Keratinocyte (primary cell): ENCODE results near the gene PRPSAP1. TPM values are rescaled to one million over a fixed set of nuclear protein-coding genes. Genes with fewer than 3 reads are reported as not detected.

Experiments
- DNase-seq: peaks from one replicate; pipeline ENCODE4 v3.0.0-alpha.2; 2011; ENCODE audit warnings: low read depth, missing footprints, low spot score
- FAIRE-seq: peaks from 2 replicates; lab custom pipeline; 2011; peaks lifted over from hg19 to GRCh38; lab: Jason Lieb, UNC
- H2AFZ ChIP-seq: 2 replicates; pipeline ENCODE4 v1.6.0; 2012; ENCODE audit warnings: low read length, control low read depth, inconsistent platforms; ENCODE audit not compliant: control insufficient read depth
- H3K27ac ChIP-seq: 2 replicates; pipeline ENCODE4 v1.5.1; 2011; ENCODE audit warnings: low read length; ENCODE audit not compliant: control insufficient read depth, insufficient read depth
- H3K27me3 ChIP-seq: 3 replicates; pipeline ENCODE4 v1.6.0; 2011; ENCODE audit warnings: low read length; ENCODE audit not compliant: control insufficient read depth, insufficient read depth; ENCODE audit errors: extremely low read depth
- H3K36me3 ChIP-seq, 2 experiments: 2 replicates in 1 of 2; 3 replicates in 1 of 2; pipeline ENCODE4 v1.5.1; 2011; ENCODE audit warnings: low read length in 2 of 2, mild to moderate bottlenecking in 1 of 2; ENCODE audit not compliant: control insufficient read depth in 2 of 2, insufficient read depth in 2 of 2; ENCODE audit errors: extremely low read depth in 1 of 2
- H3K4me1 ChIP-seq: 3 replicates; pipeline ENCODE4 v1.5.1; 2011; ENCODE audit warnings: low read length; ENCODE audit not compliant: control insufficient read depth, insufficient read depth; ENCODE audit errors: extremely low read depth
- H3K4me2 ChIP-seq: 3 replicates; pipeline ENCODE4 v1.6.0; 2011; ENCODE audit warnings: low read depth, low read length; ENCODE audit not compliant: control insufficient read depth, insufficient read depth; ENCODE audit errors: extremely low read depth
- H3K4me3 ChIP-seq, 3 experiments: fragments of 200-600 bp in 1 of 3; sonication (generic) in 1 of 3; 2 replicates in 2 of 3; 3 replicates in 1 of 3; pipeline ENCODE4 v1.5.1; 2011 to 2016; ENCODE audit warnings: low read length in 3 of 3, mild to moderate bottlenecking in 3 of 3, control low read depth in 2 of 3, inconsistent platforms in 1 of 3, low read depth in 1 of 3, mixed read lengths in 1 of 3, mixed run types in 1 of 3, moderate library complexity in 1 of 3; ENCODE audit not compliant: control insufficient read depth in 2 of 3, insufficient read depth in 2 of 3; ENCODE audit errors: extremely low read depth in 1 of 3
- H3K79me2 ChIP-seq: 2 replicates; pipeline ENCODE4 v1.6.0; 2012; ENCODE audit warnings: low read length; ENCODE audit not compliant: control insufficient read depth, insufficient read depth
- H3K9ac ChIP-seq: 3 replicates; pipeline ENCODE4 v1.6.0; 2011; ENCODE audit warnings: low read length; ENCODE audit not compliant: control insufficient read depth, insufficient read depth; ENCODE audit errors: extremely low read depth
- H3K9me1 ChIP-seq: 3 replicates; pipeline ENCODE4 v1.6.0; 2011; ENCODE audit warnings: low read length; ENCODE audit not compliant: control insufficient read depth, insufficient read depth; ENCODE audit errors: extremely low read depth
- H3K9me3 ChIP-seq: 2 replicates; pipeline ENCODE4 v1.5.1; 2012; ENCODE audit warnings: low read depth, low read length; ENCODE audit not compliant: control insufficient read depth
- H4K20me1 ChIP-seq: 3 replicates; pipeline ENCODE4 v1.6.0; 2011; ENCODE audit warnings: low read length; ENCODE audit not compliant: control insufficient read depth, insufficient read depth; ENCODE audit errors: extremely low read depth
- CTCF ChIP-seq, 3 experiments: IDR thresholded peaks in 1 of 3; conservative IDR thresholded peaks in 1 of 3; optimal IDR thresholded peaks in 1 of 3; 2 replicates in 2 of 3; 3 replicates in 1 of 3; pipeline versions ENCODE3 to v1.5.1; 2011; ENCODE audit warnings: low read length in 3 of 3, mild to moderate bottlenecking in 3 of 3, moderate library complexity in 2 of 3, control low read depth in 1 of 3, inconsistent platforms in 1 of 3; ENCODE audit not compliant: insufficient read depth in 2 of 3; ENCODE audit errors: extremely low read depth in 1 of 3
- EZH2 ChIP-seq: IDR thresholded peaks from one replicate; pipeline ENCODE4 v1.6.1; 2012; ENCODE audit warnings: inconsistent platforms, mild to moderate bottlenecking, low read length, moderate library complexity
- dilution Hi-C: fragments of 300-500 bp; cut with MboI; formaldehyde crosslinking; loops from one replicate; pipeline ENCODE4 v1.7.0; 2020; ENCODE audit warnings: low sequenced_read_pairs; ENCODE audit not compliant: extremely low pct_ligation_motif_present
- polyA plus RNA-seq, 5 experiments: library from polyadenylated mRNA; depleted of rRNA in 3 of 5; stranded (reverse) in 3 of 5; stranded (forward) in 1 of 5; unstranded in 1 of 5; fragments of >200 nt; gene quantifications; 1 replicate in 1 of 5; 2 replicates in 3 of 5; 3 replicates in 1 of 5; pipeline versions ENCODE4 v1.2.1 to v1.2.3, GENCODE V29; 2011 to 2012; ENCODE audit warnings: missing spikeins in 2 of 5, low read depth in 1 of 5, low replicate concordance in 1 of 5

The PRPSAP1 gene
- polyA plus RNA-seq, 1 donor (not counting 4 experiments of a cell fraction or from before 2014, with no cell fraction given): 51.4 TPM

- no peaks in the 10 kb centered on the region for H3K4me1 ChIP-seq
- FAIRE-seq: no peak
- H2AFZ ChIP-seq: no peak overlapping the region
- no peak overlapping the region for H3K9ac ChIP-seq
- DNase-seq: no peak
- no peak overlapping the region for H3K4me2 ChIP-seq
- H3K9me3 ChIP-seq: no peaks in the 10 kb centered on the region
- no peaks in the 10 kb centered on the region for H3K9me1 ChIP-seq
- H3K4me3 ChIP-seq: no peak overlapping the region
- peaks cover 15 to 17% of the 10 kb centered on the region in 2 experiments for H3K36me3 ChIP-seq
- dilution Hi-C loops: no loop called here
- no peaks in the 10 kb centered on the region for H4K20me1 ChIP-seq
- H3K27ac ChIP-seq: no peak overlapping the region
- H3K79me2 ChIP-seq: no peaks in the 10 kb centered on the region
- TF ChIP-seq EZH2 (no peak), CTCF (optimal IDR thresholded peaks at IDR 0.05 in 1 of 3, IDR thresholded peaks at IDR 0.05 in 1 of 3, conservative IDR thresholded peaks at IDR 0.05 in 1 of 3; ENCODE audit: extremely low read depth in 1 of 3, insufficient read depth in 2 of 3, low read length in 3 of 3) (no peak)
- no peaks in the 10 kb centered on the region for H3K27me3 ChIP-seq
These were observed 44.3 kb downstream of the PRPSAP1 start for GRCh38 chr17:76309461-76309860.

- Histone ChIP-seq H3K4me1 (no peaks in the 10 kb centered on the region), H3K9me1 (no peaks in the 10 kb centered on the region), H2AFZ (no peak within 1 kb of the TSS), H3K27ac (no peak within 1 kb of the TSS), H3K36me3 (peaks cover 9 to 16% of the 10 kb centered on the region in 2 experiments), H3K9me3 (no peaks in the 10 kb centered on the region), H3K27me3 (no peaks in the 10 kb centered on the region), H3K4me2 (no peak within 1 kb of the TSS), H3K79me2 (no peaks in the 10 kb centered on the region), H4K20me1 (no peaks in the 10 kb centered on the region), H3K9ac (no peak within 1 kb of the TSS), H3K4me3 (no peak within 1 kb of the TSS)
- dilution Hi-C loops: no loop called here
- FAIRE-seq: no peak
- no peak for TF ChIP-seq CTCF (optimal IDR thresholded peaks at IDR 0.05 in 1 of 3, IDR thresholded peaks at IDR 0.05 in 1 of 3, conservative IDR thresholded peaks at IDR 0.05 in 1 of 3; ENCODE audit: extremely low read depth in 1 of 3, insufficient read depth in 2 of 3, low read length in 3 of 3)
- TF ChIP-seq EZH2: no peak
- DNase-seq: no peak
These were observed 45.8 kb downstream of the PRPSAP1 start, which contains the start of gene QRICH2 for GRCh38 chr17:76307966-76308338. TSS of gene QRICH2 (minus strand) at chr17:76308276. CDS start at chr17:76307998, 278 bp downstream.
